Suppressor macrophage (primary cell): ENCODE data around the gene CELA3B.
"Not testable (repeated sequence)": the region's sequence is repeated elsewhere in the genome, so short reads cannot be mapped to it uniquely, and the experiment has no call there.

Source experiments
- DNase-seq, 4 experiments: peaks; one replicate each; pipeline ENCODE4 v3.0.0-alpha.2; 2020 to 2022

The CELA3B gene

DNA sequence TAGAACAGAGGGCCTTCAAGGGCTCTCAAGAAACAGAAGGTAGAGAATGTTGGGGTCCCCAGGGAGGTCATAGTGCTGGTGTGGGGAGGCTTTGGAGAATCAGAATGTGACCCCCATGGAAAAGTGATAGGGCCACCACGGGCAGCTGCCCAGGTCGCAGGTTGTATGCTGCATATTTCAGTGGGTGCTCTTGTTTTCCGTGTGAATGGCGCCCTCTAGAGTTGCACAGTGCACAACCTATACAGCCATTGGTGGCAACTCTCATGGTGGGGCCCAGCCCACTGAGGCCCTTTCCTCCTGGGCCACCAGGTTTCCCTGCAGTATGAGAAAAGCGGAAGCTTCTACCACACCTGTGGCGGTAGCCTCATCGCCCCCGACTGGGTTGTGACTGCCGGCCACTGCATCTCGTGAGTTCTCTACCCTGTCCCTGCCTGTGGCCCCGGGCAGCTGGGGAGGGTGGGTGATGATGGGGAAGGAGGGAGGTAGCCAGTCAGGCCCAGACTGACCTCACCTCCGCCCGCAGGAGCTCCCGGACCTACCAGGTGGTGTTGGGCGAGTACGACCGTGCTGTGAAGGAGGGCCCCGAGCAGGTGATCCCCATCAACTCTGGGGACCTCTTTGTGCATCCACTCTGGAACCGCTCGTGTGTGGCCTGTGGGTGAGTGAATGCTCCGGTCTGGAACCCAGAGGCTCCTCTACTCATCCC, 3.8 kb downstream of the CELA3B start:
- DNase-seq = not testable (repeated sequence)

DNA sequence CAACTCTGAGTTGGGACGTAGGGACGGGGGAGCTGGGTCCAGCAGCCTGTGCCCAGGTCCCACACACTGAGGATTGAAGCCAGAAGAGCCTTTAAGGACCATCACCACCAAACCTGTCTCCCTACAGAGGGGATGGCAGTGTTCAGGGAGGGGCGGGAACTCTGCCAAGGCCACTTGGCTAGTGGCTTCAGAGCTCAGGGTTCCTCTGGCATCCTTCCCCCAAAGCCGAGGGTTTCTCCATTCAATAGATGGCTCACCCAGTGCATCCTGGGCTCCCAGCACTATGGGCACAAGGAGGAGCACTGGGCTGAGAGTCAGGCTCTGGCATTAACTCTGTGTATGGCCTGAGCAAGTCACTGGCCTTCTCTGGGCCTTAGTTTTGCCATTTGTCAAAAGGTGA, 4.4 kb downstream of the CELA3B start:
- DNase-seq = not testable (repeated sequence)

DNA sequence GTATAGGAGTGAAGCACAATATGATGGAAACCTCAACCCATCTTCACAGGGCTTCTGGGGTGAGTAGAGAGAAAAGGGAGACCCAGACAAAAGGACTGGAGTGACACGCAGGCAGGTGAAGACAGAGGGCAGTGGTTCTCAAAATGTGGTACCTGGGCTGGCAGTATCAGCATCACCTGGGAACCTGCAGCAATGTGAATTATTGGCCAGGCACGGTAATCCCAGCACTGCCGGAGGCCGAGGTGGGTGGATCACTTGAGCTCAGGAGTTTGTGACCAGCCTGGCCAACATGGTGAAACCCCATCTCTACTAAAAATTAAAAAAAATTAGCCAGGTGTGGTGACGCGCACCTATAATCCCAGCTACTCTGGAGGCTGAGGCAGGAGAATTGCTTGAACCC, 5.3 kb downstream of the CELA3B start:
- DNase-seq = not testable (repeated sequence)

DNA sequence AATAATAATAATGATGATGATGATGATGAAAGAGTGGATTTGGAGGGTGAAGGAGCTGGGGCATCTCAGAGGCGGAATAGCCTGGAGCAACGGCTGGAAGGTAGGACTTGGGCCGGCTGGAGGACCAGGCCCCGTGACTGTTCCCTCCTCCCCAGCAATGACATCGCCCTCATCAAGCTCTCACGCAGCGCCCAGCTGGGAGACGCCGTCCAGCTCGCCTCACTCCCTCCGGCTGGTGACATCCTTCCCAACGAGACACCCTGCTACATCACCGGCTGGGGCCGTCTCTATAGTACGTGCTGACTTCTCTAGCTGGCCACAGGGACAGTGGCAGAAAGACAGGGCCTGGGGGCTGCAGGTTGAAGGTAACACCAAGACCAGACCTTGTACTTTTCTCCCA, 6.7 kb downstream of the CELA3B start:
- DNase-seq = not testable (repeated sequence)

DNA sequence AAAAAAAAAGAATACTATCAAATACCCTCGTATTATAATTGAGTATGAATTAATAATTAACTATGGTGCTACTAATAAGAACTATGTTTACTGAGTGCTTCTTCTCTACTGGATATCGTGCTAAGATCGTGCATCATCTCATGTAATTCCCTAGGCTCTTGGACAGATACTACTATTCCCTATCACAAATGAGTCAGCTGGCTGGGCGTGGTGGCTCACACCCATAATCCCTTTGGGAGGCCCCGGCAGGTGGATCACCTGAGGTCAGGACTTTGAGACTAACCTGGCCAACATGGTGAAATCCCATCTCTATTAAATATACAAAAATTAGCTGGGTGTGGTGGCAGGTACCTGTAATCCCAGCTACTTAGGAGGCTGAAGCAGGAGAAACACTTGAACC, 9.1 kb downstream of the CELA3B start:
- DNase-seq = not testable (repeated sequence)

DNA sequence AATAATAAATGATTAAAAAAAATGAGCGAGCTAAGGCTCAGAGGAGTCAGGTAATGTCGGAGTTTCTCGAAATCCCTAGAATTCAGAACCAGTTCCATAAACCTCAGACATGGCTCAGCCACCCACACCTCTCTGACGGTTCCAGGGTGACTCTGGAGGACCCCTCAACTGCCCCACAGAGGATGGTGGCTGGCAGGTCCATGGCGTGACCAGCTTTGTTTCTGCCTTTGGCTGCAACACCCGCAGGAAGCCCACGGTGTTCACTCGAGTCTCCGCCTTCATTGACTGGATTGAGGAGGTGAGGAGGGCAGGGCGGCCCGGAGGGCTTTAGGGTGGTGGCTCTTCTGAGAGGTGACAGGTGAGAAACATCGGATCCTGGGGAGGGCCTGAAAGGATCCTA, 9.6 kb downstream of the CELA3B start:
- not testable (repeated sequence) for DNase-seq

DNA sequence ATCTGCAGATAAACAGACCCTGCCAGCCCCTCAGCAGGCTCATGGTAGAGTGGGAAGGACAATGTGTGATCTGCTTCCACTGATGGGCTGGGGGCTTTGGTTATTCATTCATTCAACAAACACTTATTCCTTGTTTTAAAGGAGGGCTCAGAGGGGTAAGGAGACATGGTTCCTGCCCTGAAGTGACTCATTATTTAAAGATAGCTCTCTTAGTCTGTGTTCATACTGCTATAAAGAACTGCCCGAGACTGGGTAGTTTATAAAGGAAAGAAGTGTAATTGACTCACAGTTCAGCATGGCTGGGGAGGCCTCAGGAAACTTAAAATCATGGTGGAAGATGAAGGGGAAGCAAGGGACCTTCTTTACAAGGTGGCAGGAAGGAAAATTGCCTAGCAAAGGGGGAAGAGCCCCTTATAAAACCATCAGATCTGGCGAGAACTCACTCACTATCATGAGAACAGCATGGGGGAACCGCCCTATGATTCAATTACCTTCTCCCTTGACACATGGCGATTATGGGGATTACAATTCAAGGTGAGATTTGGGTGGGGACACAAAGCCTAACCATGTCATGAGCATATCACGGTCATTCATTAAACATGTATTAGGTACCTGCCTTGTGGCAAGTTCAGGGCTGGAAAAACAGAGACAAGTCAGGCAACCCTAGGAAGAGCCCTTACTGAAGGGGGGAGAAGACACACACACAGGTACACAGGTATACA, 13.0 kb downstream of the CELA3B start:
- DNase-seq = not testable (repeated sequence)

DNA sequence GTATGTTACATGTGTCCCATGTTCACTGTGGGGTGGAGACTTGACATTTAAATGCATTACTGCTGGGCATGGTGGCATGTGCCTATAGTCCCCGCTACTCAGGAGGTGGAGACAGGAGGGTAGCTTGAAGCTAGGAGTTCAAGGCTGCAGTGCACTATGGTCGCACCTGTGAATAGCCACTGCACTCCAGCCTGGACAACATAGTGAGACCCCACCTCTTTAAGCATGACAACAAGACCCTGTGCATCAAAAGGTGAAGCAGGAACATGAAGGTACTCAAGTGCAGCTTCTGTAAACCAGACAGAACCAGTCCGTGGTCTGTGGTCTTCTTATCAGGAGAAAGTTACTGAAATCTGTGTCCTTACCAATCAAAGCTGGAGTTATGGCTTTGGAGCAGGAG, 15.4 kb downstream of the CELA3B start:
- not testable (repeated sequence) for DNase-seq

DNA sequence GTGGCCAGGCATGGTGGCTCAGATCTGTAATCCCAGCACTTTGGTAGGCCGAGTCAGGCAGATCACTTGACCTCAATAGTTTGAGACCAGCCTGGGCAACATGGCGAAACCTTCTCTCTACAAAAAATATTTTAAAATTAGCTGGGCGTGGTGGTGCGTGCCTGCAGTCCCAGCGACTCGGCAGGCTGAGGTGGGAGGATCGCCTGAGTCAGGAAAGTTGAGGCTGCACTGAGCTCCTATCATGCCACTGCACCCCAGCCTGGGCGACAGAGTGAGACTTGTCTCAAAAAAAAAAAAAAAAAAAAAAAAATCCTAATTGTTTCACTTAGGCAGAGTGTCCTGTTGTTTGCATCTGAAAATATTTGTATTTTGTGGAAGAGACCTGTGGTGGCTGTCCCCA, 17.9 kb downstream of the CELA3B start:
- not testable (repeated sequence) for DNase-seq

DNA sequence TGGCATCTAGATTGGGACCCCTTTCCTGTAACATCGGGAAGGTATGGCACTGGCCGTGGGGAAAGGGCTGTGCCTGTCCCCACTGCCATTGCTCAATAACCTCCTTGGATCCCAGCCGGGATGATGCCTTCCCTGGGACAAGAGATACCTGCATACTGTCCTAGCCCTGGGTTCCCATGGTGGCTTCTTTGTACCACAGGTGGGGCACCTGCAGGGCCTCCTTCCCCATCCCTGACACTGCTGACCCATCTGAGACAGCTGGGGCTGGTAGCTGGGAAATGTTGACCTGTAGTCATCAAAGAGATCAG, 19.8 kb downstream of the CELA3B start:
- DNase-seq = not testable (repeated sequence)

DNA sequence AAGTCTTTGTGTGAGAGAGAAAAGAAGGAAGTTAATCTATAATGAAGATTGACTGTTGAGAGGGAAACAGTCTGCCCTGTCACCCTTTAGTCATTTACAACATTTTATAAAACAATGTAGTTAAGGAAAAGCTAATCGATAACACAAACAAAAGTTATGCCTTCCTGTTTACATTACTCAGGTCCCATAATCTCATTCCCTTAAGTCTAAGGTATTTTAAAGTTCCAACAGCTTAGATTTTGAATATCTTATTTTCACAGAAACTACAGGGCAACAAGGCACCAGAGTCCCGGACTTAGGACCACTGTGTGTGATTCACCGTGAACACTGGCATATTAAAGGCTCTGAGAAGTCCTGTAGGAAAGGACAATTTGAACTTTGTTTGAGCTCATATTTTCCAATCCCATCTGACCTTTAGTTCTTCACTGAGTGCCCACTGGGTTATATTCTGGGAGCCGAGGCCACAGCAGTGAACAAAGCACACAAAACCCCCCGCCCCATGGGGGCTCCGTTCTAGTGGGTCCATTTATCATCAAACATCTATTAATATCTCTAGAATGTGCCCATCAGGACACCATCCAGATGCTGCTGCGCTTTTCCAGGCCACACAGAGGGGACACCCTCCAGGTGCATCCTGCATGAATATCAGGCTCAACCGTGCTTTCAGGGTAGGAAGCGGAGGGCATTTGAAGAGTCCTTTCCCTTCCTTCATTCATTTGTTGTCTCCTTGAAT, 21.2 kb downstream of the CELA3B start:
- DNase-seq = peak in 1 of 4 experiments; percentile 19

DNA sequence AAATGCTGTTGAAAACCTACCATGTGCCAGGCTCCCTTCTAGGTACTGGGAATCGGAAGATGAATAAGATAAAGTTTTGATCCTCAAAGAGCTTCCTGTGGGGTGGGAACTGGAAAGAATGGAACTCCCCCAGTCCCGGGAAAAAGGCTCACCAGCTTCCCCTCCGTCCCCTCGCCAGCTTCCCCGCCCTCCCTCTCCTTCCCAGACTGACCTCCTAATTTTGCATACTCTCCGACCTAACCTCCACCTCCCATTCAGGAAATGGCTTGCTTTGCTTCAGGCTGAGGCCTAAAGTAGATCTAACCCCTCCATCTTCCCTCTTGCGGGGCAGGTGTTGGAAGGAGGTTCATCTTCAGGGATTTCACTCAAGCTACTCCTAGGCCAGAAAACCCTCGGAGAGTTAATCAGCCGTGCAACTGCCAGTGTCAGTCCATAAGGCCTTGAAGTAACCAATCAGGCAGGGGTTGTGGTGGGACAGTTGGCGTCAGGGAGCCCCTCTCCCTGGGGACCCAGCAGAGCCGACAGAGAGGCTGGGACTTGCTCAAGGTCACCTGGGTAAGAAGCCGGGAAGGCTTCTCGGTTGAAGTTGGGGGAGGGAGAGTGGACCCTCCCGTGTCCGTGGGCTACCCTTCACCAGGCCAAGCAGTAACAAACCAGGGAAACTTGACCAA, 21.9 kb downstream of the CELA3B start:
- not testable (repeated sequence) for DNase-seq

DNA sequence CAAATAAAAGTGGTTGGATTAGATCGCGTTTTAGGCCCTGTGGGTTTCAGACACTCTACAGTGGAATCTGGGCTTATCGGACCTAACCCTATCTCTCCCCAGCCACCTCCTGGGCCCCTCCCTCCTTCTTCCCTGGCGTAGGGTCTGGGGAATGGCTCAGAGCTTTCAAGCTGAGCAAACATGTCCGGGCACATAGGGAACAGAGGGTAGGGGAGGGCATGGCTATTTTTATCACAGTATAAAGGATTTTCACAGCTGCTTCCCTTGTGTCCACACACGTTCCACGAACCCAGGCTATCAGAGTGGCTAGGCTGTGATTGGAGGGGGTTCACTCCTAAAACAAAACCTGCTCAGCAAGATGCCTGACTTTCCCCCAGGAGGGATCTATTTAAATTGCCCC, 22.8 kb downstream of the CELA3B start:
- DNase-seq = not testable (repeated sequence)

DNA sequence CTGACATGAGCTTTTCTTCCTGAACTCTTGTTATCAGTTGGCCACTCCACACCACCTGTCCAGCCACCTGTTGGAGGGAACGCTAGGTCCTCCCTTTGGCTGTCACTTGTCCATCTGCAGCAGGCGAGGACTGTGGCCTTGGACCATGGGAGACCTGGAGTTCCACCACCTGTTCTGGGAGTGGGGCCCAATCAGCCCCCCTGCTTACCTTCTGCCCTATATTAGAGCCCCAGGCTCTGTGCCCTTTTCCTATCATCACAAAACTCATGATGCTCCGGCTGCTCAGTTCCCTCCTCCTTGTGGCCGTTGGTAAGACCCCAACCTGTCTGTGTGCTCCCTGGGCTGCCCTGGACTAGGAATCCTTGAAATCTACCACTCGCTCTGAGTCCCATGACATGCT, 24.6 kb downstream of the CELA3B start, which contains the start of gene CELA3A:
Gene CELA3A (plus strand): TSS at position 249 of the 400 bp plus-strand sequence. CDS start 18 bp downstream, at position 267.
- no peak for DNase-seq

DNA sequence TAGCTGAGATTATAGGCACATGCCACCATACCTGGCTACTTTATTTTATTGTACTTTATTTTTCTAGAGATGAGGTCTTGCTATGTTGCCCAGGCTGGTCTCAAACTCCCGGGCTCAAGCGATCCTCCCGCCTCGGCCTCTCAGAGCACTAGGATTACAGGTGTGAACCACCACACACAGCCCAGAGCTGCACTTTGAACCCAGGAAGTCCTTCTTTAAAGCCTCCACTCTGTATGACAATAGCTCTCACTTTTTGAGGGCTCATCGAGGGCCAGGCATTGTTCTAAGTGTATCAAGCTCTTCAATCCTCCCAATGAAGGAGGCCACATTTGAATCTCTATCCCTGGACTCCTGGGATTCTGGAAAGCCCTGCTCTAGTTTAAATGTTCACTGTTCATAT, 25.6 kb downstream of the CELA3B start:
- not testable (repeated sequence) for DNase-seq

DNA sequence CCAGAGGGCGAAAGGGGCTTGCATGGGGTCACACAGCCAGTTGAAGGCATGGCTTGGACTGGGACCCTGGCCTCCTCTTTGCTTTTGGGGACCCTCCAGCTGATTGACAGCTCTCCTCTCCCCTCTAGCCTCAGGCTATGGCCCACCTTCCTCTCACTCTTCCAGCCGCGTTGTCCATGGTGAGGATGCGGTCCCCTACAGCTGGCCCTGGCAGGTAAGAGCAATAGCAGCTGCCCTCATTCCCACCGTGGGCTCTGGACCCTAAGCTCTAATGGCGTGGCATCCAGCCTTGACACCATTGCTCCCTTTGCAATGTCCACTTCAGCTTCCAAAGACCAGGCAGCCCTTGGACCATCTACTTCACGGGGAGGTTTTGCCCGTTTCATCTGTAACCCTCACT, 26.1 kb downstream of the CELA3B start:
- DNase-seq = not testable (repeated sequence)

DNA sequence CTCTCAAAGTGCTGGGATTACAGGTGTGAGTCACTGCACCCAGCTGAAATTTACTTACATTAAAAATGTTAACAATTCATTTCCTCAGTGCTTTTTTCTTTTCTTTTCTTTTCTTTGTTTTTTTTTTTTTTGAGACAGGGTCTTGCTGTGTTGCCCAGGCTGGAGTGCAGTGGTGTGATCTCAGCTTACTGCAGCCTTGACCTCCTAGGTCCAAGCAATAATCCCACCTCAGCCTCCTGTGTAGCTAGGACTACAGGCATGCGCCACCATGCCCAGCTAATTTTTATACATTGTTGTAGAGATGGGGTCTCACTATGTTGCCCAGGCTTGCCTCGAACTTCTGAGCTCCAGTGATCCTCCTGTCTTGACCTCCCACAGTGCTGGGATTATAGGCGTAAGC, 27.1 kb downstream of the CELA3B start:
- not testable (repeated sequence) for DNase-seq

DNA sequence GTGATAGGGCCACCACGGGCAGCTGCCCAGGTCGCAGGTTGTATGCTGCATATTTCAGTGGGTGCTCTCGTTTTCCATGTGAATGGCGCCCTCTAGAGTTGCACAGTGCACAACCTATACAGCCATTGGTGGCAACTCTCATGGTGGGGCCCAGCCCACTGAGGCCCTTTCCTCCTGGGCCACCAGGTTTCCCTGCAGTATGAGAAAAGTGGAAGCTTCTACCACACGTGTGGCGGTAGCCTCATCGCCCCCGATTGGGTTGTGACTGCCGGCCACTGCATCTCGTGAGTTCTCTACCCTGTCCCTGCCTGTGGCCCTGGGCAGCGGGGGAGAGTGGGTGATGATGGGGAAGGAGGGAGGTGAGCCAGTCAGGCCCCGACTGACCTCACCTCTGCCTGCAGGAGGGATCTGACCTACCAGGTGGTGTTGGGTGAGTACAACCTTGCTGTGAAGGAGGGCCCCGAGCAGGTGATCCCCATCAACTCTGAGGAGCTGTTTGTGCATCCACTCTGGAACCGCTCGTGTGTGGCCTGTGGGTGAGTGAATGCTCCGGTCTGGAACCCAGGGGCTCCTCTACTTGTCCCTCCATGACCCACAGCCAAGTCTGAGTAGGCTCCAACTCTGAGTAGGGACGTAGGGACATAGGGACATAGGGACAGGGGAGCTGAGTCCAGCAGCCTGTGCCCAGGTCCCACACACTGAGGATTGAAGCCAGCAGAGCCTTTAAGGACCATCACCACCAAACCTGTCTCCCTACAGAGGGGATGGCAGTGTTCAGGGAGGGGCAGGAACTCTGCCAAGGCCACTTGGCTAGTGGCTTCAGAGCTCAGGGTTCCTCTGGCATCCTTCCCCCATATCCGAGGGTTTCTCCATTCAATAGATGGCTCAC, 28.7 kb downstream of the CELA3B start:
- peak; percentile 43 to 71 (median 52) for DNase-seq

DNA sequence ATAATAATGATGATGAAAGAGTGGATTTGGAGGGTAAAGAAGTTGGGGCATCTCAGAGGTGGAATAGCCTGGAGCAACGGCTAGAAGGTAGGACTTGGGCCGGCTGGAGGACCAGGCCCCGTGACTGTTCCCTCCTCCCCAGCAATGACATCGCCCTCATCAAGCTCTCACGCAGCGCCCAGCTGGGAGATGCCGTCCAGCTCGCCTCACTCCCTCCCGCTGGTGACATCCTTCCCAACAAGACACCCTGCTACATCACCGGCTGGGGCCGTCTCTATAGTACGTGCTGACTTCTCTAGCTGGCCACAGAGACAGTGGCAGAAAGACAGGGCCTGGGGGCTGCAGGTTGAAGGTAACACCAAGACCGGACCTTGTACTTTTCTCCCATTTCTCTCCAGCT, 29.9 kb downstream of the CELA3B start:
- DNase-seq = not testable (repeated sequence)

DNA sequence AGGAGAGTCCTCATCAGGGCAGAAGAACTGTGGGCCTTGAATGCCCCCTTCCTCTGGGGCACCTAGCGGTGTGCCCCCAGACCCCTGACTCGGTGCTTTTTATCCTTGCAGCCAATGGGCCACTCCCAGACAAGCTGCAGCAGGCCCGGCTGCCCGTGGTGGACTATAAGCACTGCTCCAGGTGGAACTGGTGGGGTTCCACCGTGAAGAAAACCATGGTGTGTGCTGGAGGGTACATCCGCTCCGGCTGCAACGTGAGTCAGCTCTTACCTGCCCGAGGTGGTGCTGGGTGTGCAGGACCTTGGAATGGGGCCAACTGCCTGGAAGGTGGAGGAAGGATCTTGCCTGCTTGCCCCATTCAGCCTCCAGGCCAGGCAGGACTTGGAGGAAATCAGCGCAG, 30.4 kb downstream of the CELA3B start:
- DNase-seq = not testable (repeated sequence)

DNA sequence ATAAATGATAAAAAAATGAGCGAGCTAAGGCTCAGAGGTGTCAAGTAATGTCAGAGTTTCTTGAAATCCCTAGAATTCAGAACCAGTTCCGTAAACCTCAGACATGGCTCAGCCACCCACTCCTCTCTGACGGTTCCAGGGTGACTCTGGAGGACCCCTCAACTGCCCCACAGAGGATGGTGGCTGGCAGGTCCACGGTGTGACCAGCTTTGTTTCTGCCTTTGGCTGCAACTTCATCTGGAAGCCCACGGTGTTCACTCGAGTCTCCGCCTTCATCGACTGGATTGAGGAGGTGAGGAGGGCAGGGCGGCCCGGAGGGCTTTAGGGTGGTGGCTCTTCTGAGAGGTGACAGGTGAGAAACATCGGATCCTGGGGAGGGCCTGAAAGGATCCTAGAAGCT, 32.7 kb downstream of the CELA3B start:
- not testable (repeated sequence) for DNase-seq

DNA sequence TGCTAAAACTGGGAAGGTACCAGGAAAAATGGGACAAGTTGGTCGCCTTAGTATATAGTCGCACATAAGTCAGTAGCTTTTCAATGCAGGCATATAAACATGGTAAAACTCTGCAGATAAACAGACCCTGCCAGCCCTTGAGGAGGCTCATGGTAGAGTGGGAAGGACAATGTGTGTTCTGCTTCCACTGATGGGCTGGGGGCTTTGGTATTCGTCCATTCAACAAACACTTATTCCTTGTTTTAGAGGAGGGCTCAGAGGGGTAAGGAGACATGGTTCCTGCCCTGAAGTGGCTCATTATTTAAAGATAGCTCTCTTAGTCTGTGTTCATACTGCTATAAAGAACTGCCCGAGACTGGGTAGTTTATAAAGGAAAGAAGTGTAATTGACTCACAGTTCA, 35.9 kb downstream of the CELA3B start:
- not testable (repeated sequence) for DNase-seq
